ENCODE results near the gene AKAP12. TPM values are rescaled to one million over a fixed set of nuclear protein-coding genes. Genes with fewer than 3 reads are reported as not detected.

The AKAP12 gene
- polyA plus RNA-seq, 1 donor from 2014 or later: 21.5 TPM

DNA sequence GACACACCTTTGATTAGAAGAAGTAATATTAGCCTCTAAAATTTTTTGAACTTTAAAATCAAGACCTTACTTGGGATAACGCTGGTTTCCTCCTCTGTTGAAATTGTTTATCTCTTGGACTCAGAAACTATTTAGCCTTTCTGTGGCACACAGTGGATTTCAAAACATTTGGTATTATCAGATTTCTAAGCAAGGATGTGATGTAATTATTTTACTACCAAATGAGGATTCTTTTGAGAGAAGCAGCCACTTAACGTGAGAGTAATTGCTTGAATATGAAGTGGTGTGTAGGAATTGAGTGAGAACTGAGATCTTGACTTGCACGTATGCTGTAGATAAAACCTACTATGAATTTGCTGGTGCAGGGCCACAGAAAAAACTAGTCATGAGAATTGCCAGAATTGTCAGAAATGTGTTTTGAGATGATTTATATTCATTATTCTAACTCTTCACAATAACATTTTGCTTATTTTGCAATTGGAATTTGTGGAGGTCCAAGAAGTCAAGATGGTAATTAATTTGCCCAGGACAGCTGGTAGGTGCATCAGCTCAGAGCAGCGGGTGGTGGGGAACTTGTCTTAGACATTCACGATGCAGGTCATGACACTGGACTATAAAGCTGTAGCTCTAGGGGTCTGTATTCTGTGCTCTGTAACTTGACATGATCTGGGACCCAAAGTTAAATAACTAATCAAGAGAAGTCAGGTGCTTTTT is 53.4 kb downstream of the AKAP12 start:
- Histone ChIP-seq H3K9ac (ENCODE audit: low read length) (no peak overlapping the region), H3K4me2 (ENCODE audit: low read length) (no peak overlapping the region), H2AFZ (ENCODE audit: low read depth, low read length) (no peak overlapping the region), H3K27ac (ENCODE audit: low read length) (no peak overlapping the region), H3F3A (ENCODE audit: insufficient read depth, low read length, poor library complexity, severe bottlenecking) (no peaks in the 10 kb centered on the region), H3K9me3 (ENCODE audit: low read length) (no peaks in the 10 kb centered on the region), H3K9me2 (ENCODE audit: insufficient read depth, low read length) (no peaks in the 10 kb centered on the region), H3K4me3 (ENCODE audit: low read length) (no peak overlapping the region), H3K27me3 (ENCODE audit: insufficient read depth, low read depth, low read length) (no peaks in the 10 kb centered on the region), H3K36me3 (ENCODE audit: insufficient read depth, low read length) (no peaks in the 10 kb centered on the region), H4K20me1 (ENCODE audit: insufficient read depth) (no peaks in the 10 kb centered on the region), H3K79me2 (replicated peaks; ENCODE audit: insufficient read depth, low read length) (no peaks in the 10 kb centered on the region)
- TF ChIP-seq EZH2 (IDR thresholded peaks at IDR 0.05; ENCODE audit: borderline replicate concordance, insufficient read depth, low read length, poor library complexity, severe bottlenecking) (no peak), CTCF (IDR thresholded peaks at IDR 0.05; ENCODE audit: poor library complexity, severe bottlenecking) (no peak), MXI1 (conservative IDR thresholded peaks at IDR 0.05; ENCODE audit: poor library complexity, severe bottlenecking) (no peak), REST (IDR thresholded peaks at IDR 0.05; ENCODE audit: borderline replicate concordance) (no peak), POLR2AphosphoS5 (IDR thresholded peaks at IDR 0.05) (no peak), EP300 (conservative IDR thresholded peaks at IDR 0.05; ENCODE audit: poor library complexity, severe bottlenecking) (no peak), TAF1 (IDR thresholded peaks at IDR 0.05; ENCODE audit: low read depth) (no peak), RAD21 (conservative IDR thresholded peaks at IDR 0.05) (no peak), SMC3 (conservative IDR thresholded peaks at IDR 0.05; ENCODE audit: poor library complexity) (no peak)

GRCh38 chr6:151293688-151294016 is 53.9 kb downstream of the AKAP12 start:
- Histone ChIP-seq H3K4me2 (ENCODE audit: low read length) (no peak overlapping the region), H3K79me2 (replicated peaks; ENCODE audit: insufficient read depth, low read length) (no peaks in the 10 kb centered on the region)
- no peak for TF ChIP-seq EP300 (conservative IDR thresholded peaks at IDR 0.05; ENCODE audit: poor library complexity, severe bottlenecking)
- TF ChIP-seq TAF1 (IDR thresholded peaks at IDR 0.05; ENCODE audit: low read depth): no peak

More at GRCh38 chr6:151293688-151294016, 53.9 kb downstream of the AKAP12 start:
- H3F3A ChIP-seq (ENCODE audit: insufficient read depth, low read length, poor library complexity, severe bottlenecking): no peaks in the 10 kb centered on the region
- H3K27me3 ChIP-seq (ENCODE audit: insufficient read depth, low read depth, low read length): no peaks in the 10 kb centered on the region
- H3K9ac ChIP-seq (ENCODE audit: low read length): no peak overlapping the region
- H4K20me1 ChIP-seq (ENCODE audit: insufficient read depth): no peaks in the 10 kb centered on the region
- H3K36me3 ChIP-seq (ENCODE audit: insufficient read depth, low read length): no peaks in the 10 kb centered on the region
- H3K9me3 ChIP-seq (ENCODE audit: low read length): no peaks in the 10 kb centered on the region
- no peak overlapping the region for H3K27ac ChIP-seq (ENCODE audit: low read length)
- no peak overlapping the region for H3K4me3 ChIP-seq (ENCODE audit: low read length)
- H2AFZ ChIP-seq (ENCODE audit: low read depth, low read length): no peak overlapping the region
- no peaks in the 10 kb centered on the region for H3K9me2 ChIP-seq (ENCODE audit: insufficient read depth, low read length)

Measured in neural cell (in vitro differentiated cells).